HG03521 (cell line): ENCODE results near the gene E2F2.

Experiments
- ATAC-seq: cut with Tn5 transposase; IDR thresholded peaks from one replicate; pipeline ENCODE4 v1.9.1; 2021; ENCODE audit warnings: mild to moderate bottlenecking, moderate library complexity; ENCODE audit not compliant: unreplicated experiment

The E2F2 gene

DNA sequence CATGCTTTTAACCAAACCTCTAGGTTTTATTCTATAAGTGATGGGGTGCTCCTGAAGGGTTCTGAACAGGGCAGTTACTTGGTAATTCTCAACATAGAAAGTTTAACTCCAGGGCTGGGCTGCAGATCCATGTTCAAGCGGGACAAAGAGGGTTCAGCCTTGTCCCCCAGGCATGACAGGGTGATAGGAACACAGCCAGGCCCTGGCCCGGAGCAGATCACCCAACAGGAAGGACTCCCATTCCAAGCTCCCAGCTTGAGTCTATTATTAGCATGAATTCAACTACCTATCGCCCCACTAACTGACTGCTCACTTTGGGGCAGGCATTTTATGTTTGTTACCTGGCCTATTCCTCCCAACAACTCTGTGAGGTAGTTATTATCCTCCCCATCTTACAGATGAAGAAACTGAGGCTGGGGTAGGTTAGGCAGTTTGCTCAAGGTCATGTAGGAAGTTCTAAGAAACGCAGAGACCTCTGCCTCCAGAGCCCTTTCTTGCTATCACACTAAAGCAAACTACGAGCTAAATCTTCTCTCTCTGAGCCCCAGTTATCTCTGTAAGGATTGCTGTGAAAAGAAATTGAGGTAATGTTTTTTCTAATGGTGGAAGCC, 61.6 kb downstream of the E2F2 start:
- no peak for ATAC-seq

GRCh38 chr1:23466423-23466989, 64.5 kb downstream of the E2F2 start:
- ATAC-seq, result no peak

- ATAC-seq, result no peak
Measured at GRCh38 chr1:23463286-23463685, 67.7 kb downstream of the E2F2 start.

DNA sequence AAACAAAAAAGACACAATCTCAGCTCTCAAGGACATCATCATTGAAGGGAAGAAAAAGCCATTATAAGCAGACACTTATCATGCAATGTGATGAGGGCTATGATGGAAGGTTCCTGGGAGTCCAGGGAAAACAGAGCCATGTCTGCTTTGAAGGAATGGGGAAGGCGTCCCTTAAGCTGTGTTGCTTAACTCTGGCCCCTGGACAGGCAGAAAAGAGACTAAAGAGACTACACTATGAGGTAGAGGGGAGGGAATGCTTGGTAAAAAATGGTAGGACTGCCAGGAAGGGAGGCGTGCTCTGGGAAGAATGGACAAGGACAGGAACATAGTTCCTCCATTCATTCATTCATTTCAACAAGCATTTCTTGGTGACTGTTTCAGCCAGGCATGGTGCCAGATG, 68.3 kb downstream of the E2F2 start:
- no peak for ATAC-seq

DNA sequence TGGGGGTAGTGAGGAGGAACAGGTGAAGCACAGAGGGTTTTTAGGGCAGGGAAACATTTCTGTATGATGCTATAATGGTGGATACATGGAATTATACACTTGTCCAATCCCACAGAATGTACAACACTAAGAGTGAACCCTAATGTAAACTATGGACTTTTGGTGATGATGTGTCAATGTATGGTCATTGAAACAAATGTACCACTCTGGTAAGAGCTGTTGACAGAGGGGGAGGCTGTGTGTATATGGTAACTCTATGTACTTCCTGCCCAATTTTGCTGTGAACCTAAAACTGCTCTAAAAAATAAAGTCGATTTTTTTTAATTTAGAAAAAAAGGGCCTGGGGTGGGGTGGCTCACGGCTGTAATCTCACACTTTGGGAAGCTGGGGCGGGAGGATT, 70.0 kb downstream of the E2F2 start:
- no peak for ATAC-seq

DNA sequence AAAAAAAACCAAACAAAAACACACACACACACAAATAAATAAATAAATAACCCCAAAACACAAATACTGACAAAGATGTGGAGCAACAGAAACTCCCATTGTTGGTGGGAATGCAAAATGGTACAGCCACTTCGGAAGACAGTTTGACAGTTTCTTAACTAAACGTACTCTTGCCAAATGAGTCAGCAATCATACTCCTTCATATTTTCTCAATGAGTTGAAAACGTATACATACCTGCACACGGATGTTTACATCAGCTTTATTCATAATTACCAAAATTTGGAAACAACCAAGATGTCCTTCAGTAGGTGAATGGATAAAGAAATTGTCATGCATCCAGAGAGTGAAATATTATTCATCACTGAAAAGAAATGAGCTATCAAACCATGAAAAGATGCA, 70.5 kb downstream of the E2F2 start:
- ATAC-seq, result no peak

DNA sequence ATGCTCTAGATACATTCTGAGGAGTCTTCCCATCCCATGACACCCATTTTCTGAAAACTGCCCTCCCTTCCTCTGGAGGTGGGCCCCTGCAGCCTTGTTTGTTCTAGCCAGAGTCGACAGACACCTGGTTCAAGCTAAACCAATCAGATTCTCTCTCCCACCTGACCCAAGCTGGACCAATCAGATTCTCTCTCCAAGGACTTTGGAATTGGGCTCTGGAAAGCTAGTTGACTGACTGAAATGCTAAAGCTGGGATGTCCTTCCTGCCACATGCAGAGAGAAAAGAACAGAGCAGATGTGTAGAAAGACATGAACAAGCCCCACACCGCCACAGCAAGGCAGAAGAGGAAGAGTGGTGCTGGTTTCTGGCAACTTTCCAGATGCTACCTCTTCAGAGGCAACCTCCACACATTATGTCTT, 71.7 kb downstream of the E2F2 start:
- ATAC-seq, result no peak
